Activated naive CD8-positive, alpha-beta T cell treated with anti-CD3 and anti-CD28 coated beads, Interleukin-2, amount 50 U/mL, for 16 hours (primary cell): ENCODE results near the gene USP25.

Experiments
- DNase-seq: peaks from one replicate; pipeline ENCODE4 v3.0.0-alpha.2; 2020; ENCODE audit warnings: low read depth, low spot score

USP25 gene, protein sequence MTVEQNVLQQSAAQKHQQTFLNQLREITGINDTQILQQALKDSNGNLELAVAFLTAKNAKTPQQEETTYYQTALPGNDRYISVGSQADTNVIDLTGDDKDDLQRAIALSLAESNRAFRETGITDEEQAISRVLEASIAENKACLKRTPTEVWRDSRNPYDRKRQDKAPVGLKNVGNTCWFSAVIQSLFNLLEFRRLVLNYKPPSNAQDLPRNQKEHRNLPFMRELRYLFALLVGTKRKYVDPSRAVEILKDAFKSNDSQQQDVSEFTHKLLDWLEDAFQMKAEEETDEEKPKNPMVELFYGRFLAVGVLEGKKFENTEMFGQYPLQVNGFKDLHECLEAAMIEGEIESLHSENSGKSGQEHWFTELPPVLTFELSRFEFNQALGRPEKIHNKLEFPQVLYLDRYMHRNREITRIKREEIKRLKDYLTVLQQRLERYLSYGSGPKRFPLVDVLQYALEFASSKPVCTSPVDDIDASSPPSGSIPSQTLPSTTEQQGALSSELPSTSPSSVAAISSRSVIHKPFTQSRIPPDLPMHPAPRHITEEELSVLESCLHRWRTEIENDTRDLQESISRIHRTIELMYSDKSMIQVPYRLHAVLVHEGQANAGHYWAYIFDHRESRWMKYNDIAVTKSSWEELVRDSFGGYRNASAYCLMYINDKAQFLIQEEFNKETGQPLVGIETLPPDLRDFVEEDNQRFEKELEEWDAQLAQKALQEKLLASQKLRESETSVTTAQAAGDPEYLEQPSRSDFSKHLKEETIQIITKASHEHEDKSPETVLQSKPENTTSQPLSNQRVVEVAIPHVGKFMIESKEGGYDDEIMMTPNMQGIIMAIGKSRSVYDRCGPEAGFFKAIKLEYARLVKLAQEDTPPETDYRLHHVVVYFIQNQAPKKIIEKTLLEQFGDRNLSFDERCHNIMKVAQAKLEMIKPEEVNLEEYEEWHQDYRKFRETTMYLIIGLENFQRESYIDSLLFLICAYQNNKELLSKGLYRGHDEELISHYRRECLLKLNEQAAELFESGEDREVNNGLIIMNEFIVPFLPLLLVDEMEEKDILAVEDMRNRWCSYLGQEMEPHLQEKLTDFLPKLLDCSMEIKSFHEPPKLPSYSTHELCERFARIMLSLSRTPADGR

DNA sequence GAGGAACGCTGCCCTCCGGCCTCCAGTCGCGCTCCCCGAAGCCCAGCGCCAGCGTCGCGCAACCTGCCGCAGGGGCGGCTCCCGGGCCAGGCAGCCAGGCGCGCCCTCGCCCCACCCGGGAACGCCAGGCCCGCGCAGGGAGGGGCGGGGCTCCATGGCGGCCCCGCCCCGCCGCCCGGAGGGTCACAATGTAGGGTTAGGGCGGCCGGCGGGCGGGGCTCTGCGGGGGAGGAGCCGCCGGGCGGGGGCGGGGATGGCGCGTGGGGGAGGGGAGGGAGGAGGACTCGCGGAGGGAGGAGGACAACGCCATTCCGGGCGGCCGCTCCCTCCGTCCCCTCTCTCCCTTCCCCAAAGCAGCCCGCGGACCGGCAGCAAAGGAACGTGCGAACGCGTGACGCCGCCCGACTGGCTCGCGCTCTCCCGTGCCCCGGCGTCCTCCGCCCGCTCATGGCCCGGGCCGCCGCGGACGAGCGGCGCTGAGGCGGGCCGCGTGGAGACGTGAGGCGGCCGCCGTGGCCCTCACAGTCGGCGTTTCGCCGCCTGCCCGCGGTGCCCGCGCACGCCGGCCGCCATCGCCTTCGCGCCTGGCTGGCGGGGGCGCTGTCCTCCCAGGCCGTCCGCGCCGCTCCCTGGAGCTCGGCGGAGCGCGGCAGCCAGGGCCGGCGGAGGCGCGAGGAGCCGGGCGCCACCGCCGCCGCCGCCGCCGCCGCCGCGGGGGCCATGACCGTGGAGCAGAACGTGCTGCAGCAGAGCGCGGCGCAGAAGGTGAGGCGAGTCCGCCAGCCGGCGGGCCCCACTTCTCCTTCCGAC is at the start of gene USP25:
Gene USP25, plus strand, starts transcription at position 309 of the 810 bp plus-strand sequence. Its CDS starts 412 bp downstream, at position 721.
- peak; percentile 68 for DNase-seq

DNA sequence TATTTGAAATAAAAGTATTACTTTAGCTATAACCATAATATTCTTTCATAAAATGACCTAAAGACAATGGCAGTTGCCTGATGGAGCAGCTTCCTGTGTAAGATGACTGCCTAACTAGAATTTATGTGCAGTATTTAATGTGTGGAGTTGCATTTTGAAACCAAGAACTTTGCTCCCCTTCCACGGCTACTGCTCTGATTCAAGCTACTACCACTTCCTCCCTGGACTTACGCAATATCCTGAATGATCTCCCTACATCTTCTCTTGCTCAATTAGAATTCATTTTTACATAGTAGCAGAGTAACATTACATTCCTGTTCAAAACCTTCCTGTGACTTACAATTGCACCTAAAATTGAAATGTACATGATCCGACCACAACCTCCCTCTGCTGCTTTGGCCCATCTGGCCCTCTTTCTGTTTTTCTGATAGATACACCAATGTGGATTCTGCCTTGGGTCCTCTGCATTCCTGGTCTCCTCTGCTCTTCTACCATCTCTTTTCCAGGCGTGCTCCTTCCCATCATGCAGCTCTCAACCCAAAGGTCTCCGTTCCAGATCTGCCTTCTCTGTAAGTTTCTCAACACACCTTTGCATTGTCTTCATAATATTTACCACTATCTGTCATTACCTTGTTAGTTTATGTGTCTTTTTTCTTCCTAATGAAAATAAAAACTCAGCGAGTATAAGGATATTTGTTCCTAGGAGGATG is 47.4 kb upstream of the USP25 start:
- no peak for DNase-seq

DNA sequence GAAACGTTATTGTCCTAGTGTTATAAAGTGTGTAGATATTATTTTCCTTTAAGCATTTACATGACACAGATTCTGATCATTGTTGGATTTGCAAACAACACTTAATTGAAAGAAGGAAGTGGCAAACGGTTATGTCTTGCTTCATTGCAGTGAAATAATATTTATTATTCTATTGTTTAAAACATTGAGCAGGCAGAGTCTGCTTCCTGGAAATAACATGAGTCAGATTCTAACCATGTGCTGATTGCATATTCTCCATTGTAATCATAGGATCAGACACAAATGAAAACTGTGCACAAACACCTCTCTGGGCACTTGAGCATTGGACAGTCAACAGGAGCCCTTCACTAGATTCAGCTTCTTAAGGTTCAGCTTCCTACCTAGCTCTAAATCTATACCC is 46.8 kb upstream of the USP25 start:
- no peak for DNase-seq

DNA sequence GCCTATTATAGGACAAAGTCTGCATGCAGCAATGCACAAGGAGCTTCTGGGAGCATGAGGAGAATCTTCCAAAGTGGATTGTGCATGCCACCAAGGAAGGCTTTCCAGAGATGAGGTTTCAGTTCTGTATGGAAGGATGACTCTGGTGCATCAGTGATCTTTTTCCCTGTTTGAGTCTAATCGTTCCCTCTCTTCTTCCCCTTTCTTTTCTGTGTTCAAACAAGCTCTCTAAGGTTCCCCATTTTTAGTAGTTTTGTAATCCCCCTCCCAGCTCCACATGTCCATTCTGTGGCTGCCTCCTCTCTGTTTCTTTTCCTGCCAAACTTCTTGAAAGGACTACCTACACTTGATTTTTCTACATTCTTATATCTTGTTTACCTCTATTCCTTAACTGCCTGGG is 43.3 kb upstream of the USP25 start:
- DNase-seq: no peak

DNA sequence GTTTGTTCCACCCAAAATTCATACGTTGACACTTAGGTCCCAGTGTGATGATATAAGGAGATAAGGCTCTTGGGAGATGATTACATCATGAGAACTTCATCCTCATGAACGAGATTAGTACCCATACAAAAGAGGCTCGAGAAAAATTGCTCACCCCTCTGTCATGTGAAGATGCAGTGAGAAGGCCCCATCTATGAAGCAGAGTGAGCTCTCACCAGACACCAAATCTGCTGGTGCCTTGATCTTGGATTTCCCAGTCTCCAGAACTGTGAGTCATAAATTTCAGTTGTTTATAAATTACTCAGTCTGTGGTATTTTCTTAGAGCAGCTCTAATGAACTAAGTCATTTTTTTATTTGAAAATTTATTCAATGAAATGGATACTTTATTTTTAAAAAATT is 42.6 kb upstream of the USP25 start:
- no peak for DNase-seq

DNA sequence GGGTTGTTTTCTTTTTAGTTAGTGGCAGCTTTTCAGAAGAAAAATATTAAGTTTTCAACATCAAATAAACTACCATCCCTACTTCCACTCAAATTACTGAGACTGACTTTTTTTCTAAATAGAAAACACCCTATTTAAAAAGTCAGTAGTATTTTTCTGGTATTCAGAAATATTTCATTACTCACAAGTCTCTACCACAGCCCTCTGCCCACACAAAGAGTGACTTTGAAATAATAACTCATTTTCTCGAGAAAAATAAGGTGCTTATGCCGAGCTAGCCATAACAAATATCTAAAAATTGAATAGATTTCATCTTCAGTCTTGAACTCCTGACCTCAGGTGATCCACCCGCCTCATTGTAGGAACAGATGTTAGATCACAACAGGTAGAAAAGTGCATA is 41.8 kb upstream of the USP25 start:
- no peak for DNase-seq

DNA sequence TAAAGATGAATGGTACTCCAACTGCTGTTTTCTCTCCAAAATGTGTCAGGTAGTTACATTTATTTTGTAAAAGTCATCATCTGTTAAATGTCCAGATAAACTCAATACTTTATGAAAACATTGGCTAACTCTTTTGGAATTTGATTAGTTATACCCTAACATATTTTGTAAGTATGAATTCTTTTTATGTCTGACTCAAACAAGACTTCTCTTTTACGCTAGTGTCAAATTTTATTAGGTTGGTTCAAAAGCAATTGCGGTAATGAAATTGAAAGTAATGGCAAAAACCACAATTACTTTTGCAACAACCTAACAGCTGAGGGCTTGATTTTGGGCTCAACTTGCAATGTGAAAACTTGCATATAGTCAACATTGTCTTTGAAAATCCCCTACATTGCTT is 41.0 kb upstream of the USP25 start:
- no peak for DNase-seq

DNA sequence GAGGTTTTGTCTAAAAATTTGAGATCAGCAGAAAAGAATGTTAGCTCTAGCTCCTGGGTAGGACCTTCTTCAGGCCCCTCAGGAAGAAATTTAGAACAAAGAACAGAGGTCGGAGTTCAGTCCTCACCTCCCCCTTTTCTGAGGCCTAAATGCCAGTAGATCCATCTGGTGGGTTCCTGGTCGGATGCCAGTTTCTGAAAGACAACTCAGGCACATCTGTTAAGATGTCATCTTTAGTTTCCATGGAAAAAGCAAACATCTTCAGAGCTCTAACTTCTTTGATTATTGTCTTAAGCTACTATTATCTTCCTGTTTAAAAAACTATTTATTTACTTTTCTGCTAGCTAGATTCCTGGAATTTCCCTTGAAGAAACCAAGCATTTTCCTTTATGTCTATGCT is 37.1 kb upstream of the USP25 start:
- DNase-seq: no peak

DNA sequence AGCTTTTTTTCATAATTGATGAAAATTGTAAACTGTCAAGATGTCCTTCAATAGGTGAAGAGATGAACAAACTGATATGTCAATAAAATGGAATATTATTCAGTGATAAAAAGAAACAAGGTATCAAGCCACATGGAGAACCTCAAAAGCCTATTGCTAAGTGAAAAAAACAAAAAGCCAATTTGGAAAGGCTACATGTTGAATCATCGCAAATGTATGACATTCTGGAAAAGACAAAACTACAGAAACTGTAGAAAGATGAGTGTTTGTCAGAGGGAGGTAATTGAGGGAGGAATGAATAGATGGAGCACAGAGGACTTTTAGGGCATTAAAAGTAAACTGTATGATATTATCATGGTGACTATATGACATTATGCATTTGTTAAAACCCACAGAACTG is 34.5 kb upstream of the USP25 start:
- DNase-seq: no peak

DNA sequence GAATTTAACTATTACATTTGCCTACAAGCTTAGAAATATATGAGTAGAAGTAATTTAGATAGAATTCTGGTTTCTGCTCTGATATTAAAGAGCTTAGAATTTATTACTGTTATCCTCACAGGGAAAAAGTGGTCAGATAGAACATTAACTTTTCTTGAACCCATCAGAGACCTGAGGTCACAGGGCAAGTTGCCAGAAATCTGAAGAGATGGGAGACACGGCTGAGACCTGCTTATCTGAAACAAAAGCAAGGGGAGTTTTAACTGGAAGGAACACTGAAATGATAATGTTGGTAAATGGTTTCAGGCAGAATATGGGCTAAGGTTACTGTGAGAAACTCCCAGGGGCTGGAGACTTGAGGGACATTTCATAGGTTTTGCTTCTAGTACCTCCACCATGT is 28.0 kb upstream of the USP25 start:
- DNase-seq: no peak

DNA sequence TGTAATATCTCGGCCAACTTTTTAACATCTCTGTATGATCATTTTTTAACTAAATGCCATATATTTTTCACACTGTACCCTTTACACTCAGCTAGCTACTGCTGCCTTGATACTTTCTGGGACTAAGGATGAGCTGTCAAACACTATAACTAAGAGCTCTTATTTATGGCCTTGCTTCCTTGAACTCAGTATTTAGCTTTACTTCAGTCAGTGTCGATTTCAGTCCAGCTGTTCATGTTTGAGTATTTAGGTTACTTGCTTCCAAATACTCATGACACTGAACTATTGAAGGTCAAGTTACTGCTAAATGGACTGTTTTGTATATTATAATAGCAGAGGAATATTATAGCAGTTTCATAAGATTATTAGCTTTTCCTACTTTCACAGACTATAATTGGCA is 25.9 kb upstream of the USP25 start:
- no peak for DNase-seq

DNA sequence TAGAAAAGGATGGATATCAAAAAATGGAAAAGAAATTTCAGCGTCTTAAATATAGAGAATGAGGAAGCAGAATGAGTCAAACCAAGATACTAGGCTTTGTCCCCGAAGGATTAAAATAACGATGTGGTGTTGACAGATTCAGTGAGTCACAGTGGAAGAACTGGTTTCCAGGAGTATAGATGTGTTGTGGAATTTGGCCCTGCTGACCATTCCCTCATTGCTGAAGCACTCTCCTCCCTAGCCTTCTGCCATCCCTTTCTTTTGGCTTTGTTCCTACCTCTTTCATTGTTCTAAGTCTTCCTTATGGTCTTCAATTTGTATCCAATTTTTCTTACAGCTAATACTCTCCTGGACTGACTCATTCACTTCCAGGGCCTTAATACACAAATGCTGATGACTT is 23.1 kb upstream of the USP25 start:
- no peak for DNase-seq

DNA sequence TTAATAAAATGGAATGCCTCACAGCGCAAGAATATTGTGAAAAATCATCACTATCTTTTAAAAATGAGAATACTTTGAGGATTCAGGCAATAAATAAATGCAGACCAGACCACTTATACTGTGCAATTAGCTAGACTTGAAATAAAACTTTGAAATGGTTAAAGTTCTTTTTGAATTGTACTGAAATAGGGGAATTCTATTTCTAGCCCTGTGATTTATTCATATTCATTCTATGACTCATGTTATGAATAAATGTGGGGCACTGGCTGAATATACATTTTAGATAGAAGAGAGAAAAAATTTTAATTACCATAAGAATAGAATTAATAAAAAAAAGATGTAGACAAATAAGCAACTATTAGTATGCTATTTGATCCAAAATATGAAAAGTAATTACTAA is 16.4 kb upstream of the USP25 start:
- no peak for DNase-seq

DNA sequence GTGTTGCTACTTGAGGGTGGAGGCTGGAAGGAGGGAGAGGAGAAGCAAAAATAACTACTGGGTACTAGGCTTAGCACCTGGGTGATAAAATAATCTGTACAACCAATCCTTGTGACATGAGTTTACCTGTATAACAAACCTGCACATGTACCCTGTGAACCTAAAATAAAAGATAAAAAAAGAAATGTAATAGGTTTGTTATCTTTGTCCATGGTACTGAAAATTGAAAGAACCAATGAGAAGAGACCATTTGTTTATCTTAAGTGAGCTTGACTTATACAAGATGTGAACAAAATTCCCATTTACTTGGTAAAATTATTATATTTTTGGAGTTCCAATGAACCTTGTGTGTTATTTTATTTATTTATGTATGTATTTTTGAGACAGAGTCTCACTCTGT is 11.1 kb upstream of the USP25 start:
- no peak for DNase-seq

DNA sequence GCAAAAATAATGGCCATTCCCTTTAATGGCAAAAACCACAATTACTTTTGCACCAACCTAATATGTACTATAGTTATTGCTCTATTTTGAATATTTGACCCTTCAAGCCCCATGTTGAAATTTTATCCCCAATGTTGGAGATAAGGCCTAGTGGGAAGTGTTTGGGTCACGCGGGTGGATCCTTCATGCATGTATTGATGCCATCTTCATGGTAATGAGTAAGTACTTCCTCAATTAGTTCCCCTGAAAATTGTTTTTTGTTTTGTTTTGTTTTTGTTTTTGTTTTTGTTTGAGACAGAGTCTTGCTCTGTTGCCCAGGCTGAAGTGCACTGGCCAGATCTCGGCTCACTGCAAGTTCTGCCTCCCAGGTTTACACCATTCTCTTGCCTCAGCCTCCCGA is 9.8 kb upstream of the USP25 start:
- no peak for DNase-seq

DNA sequence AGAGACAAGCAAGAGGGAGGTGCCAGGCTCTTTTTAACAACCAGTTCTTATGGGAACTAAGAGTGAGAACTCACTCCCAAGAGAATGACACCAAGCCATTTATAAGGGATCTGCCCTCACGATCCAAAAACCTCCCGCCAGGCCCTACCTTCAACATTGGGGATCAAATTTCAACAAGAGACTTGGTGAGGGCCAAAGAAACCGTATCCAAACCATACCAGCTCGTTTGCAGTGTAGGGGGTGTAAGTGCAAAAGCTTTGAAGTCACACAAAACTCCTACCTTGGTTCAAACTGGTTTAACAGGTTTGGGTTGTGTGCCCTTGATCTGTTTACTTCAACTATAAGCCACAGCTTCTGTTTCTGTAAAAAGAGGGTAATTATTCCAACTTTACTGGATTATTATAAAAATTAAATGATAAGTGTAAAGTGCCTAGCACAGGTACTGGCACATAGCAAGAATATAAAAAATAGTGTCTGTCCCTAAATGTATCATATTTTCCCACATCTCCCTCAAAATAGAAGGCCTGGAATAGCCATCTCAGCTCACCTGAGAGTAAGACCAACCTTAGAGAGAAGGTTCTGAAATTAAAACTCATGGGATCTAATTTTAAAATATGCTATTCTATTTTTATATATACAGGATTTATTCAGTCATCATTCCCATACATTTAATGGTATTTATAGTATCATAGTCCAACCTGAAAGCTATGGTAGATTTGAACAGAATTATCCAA is 7.0 kb upstream of the USP25 start:
- DNase-seq: no peak

DNA sequence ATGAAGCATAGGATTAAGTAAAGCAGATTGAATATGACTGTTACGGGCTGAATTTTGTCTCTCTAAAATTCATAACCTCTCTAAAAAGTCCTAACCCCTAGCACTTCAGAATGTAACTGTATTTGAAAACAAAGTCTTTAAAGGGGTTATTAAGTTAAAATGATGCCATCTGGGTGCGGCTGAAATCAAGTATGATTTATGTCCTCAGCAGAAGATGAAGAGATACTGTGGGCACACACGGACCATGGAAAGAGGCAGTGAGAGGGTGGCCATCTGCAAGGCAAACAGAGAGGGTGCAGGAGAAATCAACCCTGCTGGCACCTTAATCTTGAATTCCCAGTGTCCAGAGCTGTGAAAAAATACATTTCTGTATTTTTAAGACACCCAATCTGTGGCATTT is 3.8 kb upstream of the USP25 start:
- DNase-seq: no peak

DNA sequence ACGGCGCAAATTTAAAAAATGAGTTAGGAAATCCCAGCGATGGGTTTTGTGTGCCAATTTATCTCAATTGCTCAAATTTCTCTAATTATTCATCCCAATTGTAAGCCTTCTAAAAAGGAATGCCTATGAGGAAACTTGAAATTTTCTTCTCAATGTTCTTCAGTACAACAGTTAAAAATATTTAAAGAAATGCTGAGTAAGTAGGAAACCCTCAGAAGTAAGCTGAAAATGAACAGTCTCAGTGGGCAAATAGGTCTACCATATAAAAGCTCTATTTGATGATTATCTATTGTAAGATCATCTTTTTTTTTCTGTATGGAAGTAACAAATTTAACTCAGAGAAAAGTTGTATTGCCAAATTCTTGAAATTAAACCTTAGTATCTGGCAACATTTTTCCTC is 1.7 kb upstream of the USP25 start:
- DNase-seq: no peak

DNA sequence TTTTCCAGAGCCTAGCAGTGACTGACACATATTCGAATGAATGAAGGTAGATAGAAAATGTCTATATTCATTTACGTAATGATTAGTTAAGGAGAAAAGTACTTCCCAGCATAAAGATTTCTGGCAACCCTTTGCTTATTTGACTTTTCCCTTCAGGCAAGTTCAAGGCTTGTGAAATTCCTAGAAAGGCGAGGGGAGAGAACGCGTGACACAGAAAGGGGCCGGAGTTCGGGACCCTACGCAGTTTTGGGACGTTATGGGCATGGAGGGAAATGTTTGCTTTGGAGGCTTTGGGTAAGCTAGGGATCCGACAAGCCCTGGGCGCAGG is 472 bp upstream of the USP25 start:
- no peak for DNase-seq

DNA sequence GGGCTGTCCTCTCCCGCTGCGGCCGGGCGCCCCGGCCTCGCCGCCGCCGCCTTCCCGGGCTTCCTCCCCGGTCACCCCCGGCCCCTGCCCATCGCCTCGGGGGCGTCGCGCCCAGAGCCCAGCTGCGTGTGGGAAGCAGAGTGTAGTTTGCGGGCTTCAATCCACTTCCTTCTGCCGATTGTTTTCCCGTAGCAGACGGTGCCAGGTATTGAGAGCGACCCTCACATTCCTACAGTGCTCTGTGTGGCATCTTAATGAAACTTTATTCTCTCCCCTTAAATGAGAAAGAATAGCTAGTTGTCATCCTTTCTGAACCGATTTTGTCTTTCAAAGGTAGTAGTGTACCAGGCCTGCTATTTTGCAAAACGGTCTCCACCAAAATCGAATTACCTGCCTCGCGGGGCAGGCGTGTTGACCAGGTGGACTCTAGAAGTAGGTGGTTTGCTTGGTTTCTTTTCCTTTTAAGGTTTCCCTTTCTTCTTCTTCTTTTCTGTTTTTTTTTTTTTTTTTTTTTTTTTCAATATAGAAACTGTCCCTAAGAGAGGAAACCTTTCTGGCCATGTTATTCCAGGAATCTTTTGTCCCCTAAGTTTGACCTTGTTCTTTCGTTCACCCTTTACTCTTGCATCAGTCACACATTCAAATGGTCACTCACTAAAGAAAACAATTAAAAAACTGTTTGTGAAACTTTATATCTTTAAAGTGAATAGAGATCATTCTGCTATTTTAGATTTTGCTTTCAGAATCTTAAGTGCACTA is 881 bp downstream of the USP25 start:
- DNase-seq: no peak
